B cell (primary cell): Measurements from ENCODE around the gene HMGCL. TPM values are rescaled to one million over a fixed set of nuclear protein-coding genes. Genes with fewer than 3 reads are reported as not detected.

ENCODE experiments used
- ATAC-seq: fragments of 200-7000 bp; cut with Tn5 transposase; one replicate; pipeline ENCODE4 v1.10.0; 2021; ENCODE audit warnings: low read depth, mild to moderate bottlenecking, moderate number of reproducible peaks, moderate library complexity
- CTCF ChIA-PET: fragments of 350-600 bp; sonication (Branson Sonifier 250); formaldehyde crosslinking; loops from one replicate; lab custom pipeline; 2021; ENCODE audit warnings: antibody characterized with exemption, inconsistent platforms; lab: Charles Lee
- POLR2A ChIA-PET: fragments of 350-600 bp; sonication (Branson Sonifier 250); formaldehyde crosslinking; loops from one replicate; lab custom pipeline; 2021; ENCODE audit warnings: antibody characterized with exemption; lab: Charles Lee
- DNase-seq: peaks from one replicate; pipeline ENCODE4 v3.0.0; 2013
- H2AFZ ChIP-seq: 2 replicates; pipeline ENCODE4 v1.6.1; 2012; ENCODE audit warnings: mild to moderate bottlenecking, low read depth, low read length; ENCODE audit not compliant: insufficient read depth, poor library complexity, severe bottlenecking
- H3K27ac ChIP-seq, 2 donors: 1 replicate in 1 of 2; 2 replicates in 1 of 2; pipeline ENCODE4 v1.5.1; 2012 to 2013; ENCODE audit warnings: low read length in 2 of 2, mild to moderate bottlenecking in 2 of 2, moderate library complexity in 1 of 2
- H3K27me3 ChIP-seq, 4 experiments: fragments of 200-600 bp in 1 of 4; sonication (generic) in 1 of 4; replicated peaks in 1 of 4; 1 replicate in 2 of 4; 2 replicates in 2 of 4; pipeline versions ENCODE4 v1.6.1 to v1.7.0; 2013 to 2016; ENCODE audit warnings: low read length in 3 of 4, mild to moderate bottlenecking in 2 of 4, mixed read lengths in 1 of 4, moderate library complexity in 1 of 4; ENCODE audit not compliant: insufficient read depth in 4 of 4, control insufficient read depth in 3 of 4; ENCODE audit errors: control extremely low read depth in 1 of 4
- H3K36me3 ChIP-seq, 2 experiments: replicated peaks in 1 of 2; 1 replicate in 1 of 2; 2 replicates in 1 of 2; pipeline versions ENCODE4 v1.6.1 to v1.7.1; 2013; ENCODE audit warnings: low read length in 1 of 2; ENCODE audit not compliant: insufficient read depth in 2 of 2, control insufficient read depth in 1 of 2; ENCODE audit errors: control extremely low read depth in 1 of 2, extremely low read depth in 1 of 2
- H3K4me1 ChIP-seq, 2 donors: fragments of 200-600 bp in 1 of 2; sonication (generic) in 1 of 2; 1 replicate in 1 of 2; 2 replicates in 1 of 2; pipeline versions ENCODE4 v1.5.1 to v1.6.1; 2013 to 2017; ENCODE audit warnings: low read length in 2 of 2; ENCODE audit not compliant: control insufficient read depth in 2 of 2, insufficient read depth in 2 of 2
- H3K4me2 ChIP-seq: replicated peaks from 2 replicates; pipeline ENCODE3; 2012; ENCODE audit warnings: mild to moderate bottlenecking, low read depth, low read length; ENCODE audit not compliant: poor library complexity, severe bottlenecking
- H3K4me3 ChIP-seq, 5 experiments: fragments of 200-600 bp in 1 of 5; sonication (generic) in 1 of 5; 1 replicate in 3 of 5; 2 replicates in 2 of 5; pipeline versions ENCODE4 v1.5.1 to v1.7.0; 2011 to 2016; ENCODE audit warnings: low read length in 4 of 5, mild to moderate bottlenecking in 4 of 5, low read depth in 2 of 5, control low read depth in 1 of 5, moderate library complexity in 1 of 5; ENCODE audit not compliant: insufficient read depth in 1 of 5; ENCODE audit errors: control extremely low read depth in 1 of 5, extremely low read depth in 1 of 5
- H3K79me2 ChIP-seq: fragments of 200-600 bp; sonication (generic); one replicate; pipeline ENCODE4 v1.6.0; 2016; ENCODE audit warnings: low read length; ENCODE audit not compliant: control insufficient read depth, insufficient read depth
- H3K9ac ChIP-seq: fragments of 200-600 bp; sonication (generic); 2 replicates; pipeline ENCODE4 v1.6.1; 2017; ENCODE audit warnings: mild to moderate bottlenecking, low read length, moderate library complexity
- H3K9me3 ChIP-seq, 3 donors: one replicate each; pipeline versions ENCODE4 v1.6.1 to v1.7.1; 2013; ENCODE audit warnings: low read length in 2 of 3; ENCODE audit not compliant: control insufficient read depth in 2 of 3, insufficient read depth in 1 of 3; ENCODE audit errors: control extremely low read depth in 1 of 3
- H4K20me1 ChIP-seq: 2 replicates; pipeline ENCODE4 v1.6.0; 2012; ENCODE audit warnings: mild to moderate bottlenecking, low read length; ENCODE audit not compliant: insufficient read depth, control insufficient read depth, poor library complexity, severe bottlenecking
- H3K27ac Mint-ChIP-seq: one replicate; pipeline ENCODE4 v1.8.0; 2021; ENCODE audit warnings: mixed read lengths
- H3K27me3 Mint-ChIP-seq: one replicate; pipeline ENCODE4 v1.8.0; 2021; ENCODE audit warnings: mixed read lengths
- H3K4me1 Mint-ChIP-seq: one replicate; pipeline ENCODE4 v1.8.0; 2021; ENCODE audit warnings: mixed read lengths
- H3K4me3 Mint-ChIP-seq: one replicate; pipeline ENCODE4 v1.8.0; 2021; ENCODE audit warnings: mixed read lengths
- H3K9me3 Mint-ChIP-seq: one replicate; pipeline ENCODE4 v1.8.0; 2022; ENCODE audit warnings: mixed read lengths; ENCODE audit not compliant: insufficient read depth
- CTCF ChIP-seq: fragments of 200-600 bp; IDR thresholded peaks from one replicate; pipeline ENCODE4 v1.8.0; 2022; ENCODE audit warnings: antibody characterized with exemption, mild to moderate bottlenecking
- EZH2 ChIP-seq: IDR thresholded peaks from 2 replicates; pipeline ENCODE4 v1.6.1; 2012; ENCODE audit warnings: borderline replicate concordance, low read depth, mild to moderate bottlenecking, moderate library complexity, low read length; ENCODE audit not compliant: insufficient read depth, poor library complexity, severe bottlenecking
- WGBS: methylation state at CpG from one replicate; pipeline ENCODE4 v1.1.5; 2013; ENCODE audit warnings: missing lambda C conversion rate; ENCODE audit not compliant: insufficient coverage; 5-methylcytosine and 5-hydroxymethylcytosine counted together
- intact Hi-C: fragments of 100-400 bp; cut with micrococcal nuclease; formaldehyde crosslinking; loops from one replicate; pipeline ENCODE4 v1.10.0; 2022
- polyA plus RNA-seq: library from polyadenylated mRNA; depleted of rRNA; stranded (reverse); fragments of >200 nt; gene quantifications from 2 replicates; pipeline ENCODE4 v1.2.3, GENCODE V29; 2012
- total RNA-seq, 2 donors: library from RNA; stranded (reverse); fragments of 120-200 nt in 1 of 2; gene quantifications; 1 replicate in 1 of 2; 2 replicates in 1 of 2; pipeline versions ENCODE4 v1.2.3 to v1.2.4, GENCODE V29; 2013 to 2022

The HMGCL gene
- total and polyA plus RNA-seq, 2 donors (not counting 1 experiment from before 2014, with no cell fraction given): 18.5 to 35.9 TPM

DNA sequence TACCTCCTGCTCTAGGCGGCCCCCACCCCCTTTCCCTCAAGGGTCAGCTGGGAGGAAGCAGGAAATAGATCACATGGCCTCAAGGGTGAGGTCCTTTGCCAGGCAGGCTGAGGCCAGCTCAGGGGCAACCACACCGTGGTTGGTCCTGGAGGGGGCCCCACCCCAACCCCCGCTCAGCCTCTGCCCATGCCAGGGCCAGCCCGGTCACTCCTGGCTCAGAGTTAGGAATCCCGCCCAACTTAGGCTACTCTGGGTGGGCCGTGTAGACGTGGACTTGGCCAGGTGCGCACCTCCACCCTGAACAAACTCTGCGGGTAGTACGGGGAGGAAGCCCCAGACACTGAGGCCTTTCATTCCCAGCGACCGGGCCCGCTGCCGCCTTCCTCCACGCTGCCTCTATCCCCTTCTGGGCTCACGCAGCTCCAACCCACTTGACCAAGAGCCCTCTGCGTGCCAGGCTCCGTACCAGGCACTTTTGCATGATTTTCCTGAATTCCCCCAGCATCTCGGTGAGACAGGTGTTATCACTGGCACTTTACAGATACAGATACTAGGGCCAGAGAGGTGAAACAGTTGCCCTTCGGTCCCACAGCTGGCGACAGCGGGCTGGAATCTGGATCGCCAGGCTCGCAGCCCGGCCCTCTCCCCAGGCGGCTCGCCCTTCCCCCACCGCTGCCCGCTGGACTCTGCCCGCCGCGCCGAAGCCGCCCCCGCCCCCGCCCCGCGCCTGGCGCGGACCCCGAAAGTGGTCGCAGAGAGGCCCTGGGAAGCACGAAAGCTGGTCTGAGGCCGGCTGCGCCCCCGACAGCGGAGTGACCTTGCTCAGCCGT is 25.4 kb downstream of the HMGCL start:
- intact Hi-C loops: loop anchor here (1.0 to 2.0 kb wide), 10 partner anchors 8 to 431 kb away; partner anchors contain the start of genes ASAP3, ELOA, HMGCL and LYPLA2
- no peaks in the 10 kb centered on the region for H3K27me3 ChIP-seq
- peaks cover 15 to 20% of the 10 kb centered on the region in 2 donors for H3K4me1 ChIP-seq
- ChIA-PET POLR2A (interaction anchor here (0.7 to 1.9 kb wide), 4 partner anchors 9 to 117 kb away, joined by 3 to 7 read pairs (median 4); partner anchors contain the start of gene LYPLA2), CTCF (interaction anchor here (1.2 to 3.3 kb wide), 6 partner anchors 9 to 89 kb away, joined by 3 to 28 read pairs (median 3); partner anchors contain the start of gene PITHD1)
- peak overlapping the region; percentile 95 for H3K9ac ChIP-seq
- H2AFZ ChIP-seq: peak overlapping the region; percentile 94
- ATAC-seq (peak; percentile 0), DNase-seq (peak; percentile 43)
- peak overlapping the region in 1 of 2 donors; percentile 93 for H3K27ac ChIP-seq
- peaks cover 4% of the 10 kb centered on the region for H3K79me2 ChIP-seq
- H3K36me3 ChIP-seq: peaks cover 2 to 15% of the 10 kb centered on the region in 2 experiments
- H3K9me3 ChIP-seq: peaks cover 0 to 3% (median 0%) of the 10 kb centered on the region in 3 donors
- peaks cover 18% of the 10 kb centered on the region for H3K4me1 Mint-ChIP-seq
- H3K4me2 ChIP-seq: peak overlapping the region; percentile 97
- H4K20me1 ChIP-seq: no peaks in the 10 kb centered on the region
- H3K9me3 Mint-ChIP-seq: no peaks in the 10 kb centered on the region
- WGBS: 2% methylated on average over 45 of the region's 48 CpGs
- H3K27ac Mint-ChIP-seq: peak overlapping the region; percentile 87
- H3K4me3 ChIP-seq: peak overlapping the region; percentile 38 to 99 (median 80)
- no peak for TF ChIP-seq CTCF
- TF ChIP-seq EZH2: no peak
- H3K27me3 Mint-ChIP-seq: no peaks in the 10 kb centered on the region
- peak overlapping the region; percentile 95 for H3K4me3 Mint-ChIP-seq

DNA sequence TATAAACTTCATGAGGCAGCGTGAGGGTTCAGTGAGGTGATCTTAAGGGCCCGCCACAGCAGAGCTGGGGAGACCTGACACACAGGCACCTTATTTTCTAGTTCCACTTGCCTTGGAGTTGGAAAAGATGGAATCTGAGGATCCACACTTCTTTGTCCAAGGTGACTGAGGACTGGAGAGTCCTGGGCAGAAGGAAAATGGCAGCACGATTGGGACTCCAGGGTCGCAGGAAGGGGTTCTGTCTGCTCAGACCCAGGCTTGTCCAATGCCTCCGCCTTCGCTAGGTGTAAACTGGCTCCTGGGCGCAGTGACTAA is 26.0 kb downstream of the HMGCL start:
- H3K27ac ChIP-seq: no peak overlapping the region
- DNase-seq (no peak), ATAC-seq (no peak)
- peaks cover 4% of the 10 kb centered on the region for H3K79me2 ChIP-seq
- H3K9me3 Mint-ChIP-seq: no peaks in the 10 kb centered on the region
- peak overlapping the region; percentile 97 for H3K4me2 ChIP-seq
- ChIA-PET POLR2A (interaction anchor here (0.7 to 1.1 kb wide), 2 partner anchors 105 to 111 kb away, joined by 3 to 5 read pairs; no protein-coding TSS in a partner anchor), CTCF (interaction anchor here (1.2 to 3.3 kb wide), 4 partner anchors 10 to 89 kb away, joined by 3 to 28 read pairs (median 4); no protein-coding TSS in a partner anchor)
- intact Hi-C loops: no loop called here
- H3K4me1 Mint-ChIP-seq: peaks cover 18% of the 10 kb centered on the region
- H3K36me3 ChIP-seq: peaks cover 2 to 21% of the 10 kb centered on the region in 2 experiments
- H3K27me3 Mint-ChIP-seq: no peaks in the 10 kb centered on the region
- H3K4me1 ChIP-seq: peaks cover 15 to 20% of the 10 kb centered on the region in 2 donors
- WGBS: 74% methylated on average over 6 of the region's 7 CpGs
- peak overlapping the region; percentile 95 for H3K4me3 Mint-ChIP-seq
- H3K9me3 ChIP-seq: peaks cover 0 to 3% (median 0%) of the 10 kb centered on the region in 3 donors
- no peak overlapping the region for H2AFZ ChIP-seq
- H3K27ac Mint-ChIP-seq: no peak overlapping the region
- no peak for TF ChIP-seq EZH2
- TF ChIP-seq CTCF: no peak
- H3K27me3 ChIP-seq: no peaks in the 10 kb centered on the region
- H3K4me3 ChIP-seq: peak overlapping the region in 2 of 5 experiments; percentile 77 to 80
- no peaks in the 10 kb centered on the region for H4K20me1 ChIP-seq
- peak overlapping the region; percentile 95 for H3K9ac ChIP-seq
